Subcutaneous abdominal adipose tissue (tissue), 5 donors: ENCODE measurements around the gene EED.

Experiments used
- H3K27ac ChIP-seq: one replicate; pipeline ENCODE4 v1.7.0; 2013; ENCODE audit warnings: low read depth, mild to moderate bottlenecking, inconsistent platforms, low read length, moderate library complexity
- H3K27me3 ChIP-seq, 5 donors: one replicate each; pipeline ENCODE4 v1.7.0; 2013; ENCODE audit warnings: low read length in 5 of 5, inconsistent platforms in 1 of 5; ENCODE audit not compliant: control insufficient read depth in 5 of 5, insufficient read depth in 4 of 5
- H3K36me3 ChIP-seq, 5 donors: one replicate each; pipeline ENCODE4 v1.7.0; 2013; ENCODE audit warnings: low read length in 5 of 5; ENCODE audit not compliant: control insufficient read depth in 5 of 5, insufficient read depth in 5 of 5
- H3K4me1 ChIP-seq, 5 donors: one replicate each; pipeline ENCODE4 v1.7.0; 2013; ENCODE audit warnings: low read length in 5 of 5, mild to moderate bottlenecking in 3 of 5, moderate library complexity in 1 of 5; ENCODE audit not compliant: control insufficient read depth in 5 of 5, insufficient read depth in 5 of 5
- H3K4me3 ChIP-seq, 5 donors: one replicate each; pipeline ENCODE4 v1.7.0; 2013; ENCODE audit warnings: low read length in 5 of 5, low read depth in 1 of 5
- H3K9ac ChIP-seq, 5 donors: one replicate each; pipeline ENCODE4 v1.7.0; 2013; ENCODE audit warnings: low read length in 5 of 5, mild to moderate bottlenecking in 4 of 5, moderate library complexity in 3 of 5
- H3K9me3 ChIP-seq, 5 donors: one replicate each; pipeline ENCODE4 v1.7.0; 2013; ENCODE audit warnings: low read length in 5 of 5; ENCODE audit not compliant: control insufficient read depth in 5 of 5
- donor health status: healthy.
- donor health status: healthy.
- donor health status: healthy.
- donor health status: healthy.
- donor health status: healthy.

The EED gene

DNA sequence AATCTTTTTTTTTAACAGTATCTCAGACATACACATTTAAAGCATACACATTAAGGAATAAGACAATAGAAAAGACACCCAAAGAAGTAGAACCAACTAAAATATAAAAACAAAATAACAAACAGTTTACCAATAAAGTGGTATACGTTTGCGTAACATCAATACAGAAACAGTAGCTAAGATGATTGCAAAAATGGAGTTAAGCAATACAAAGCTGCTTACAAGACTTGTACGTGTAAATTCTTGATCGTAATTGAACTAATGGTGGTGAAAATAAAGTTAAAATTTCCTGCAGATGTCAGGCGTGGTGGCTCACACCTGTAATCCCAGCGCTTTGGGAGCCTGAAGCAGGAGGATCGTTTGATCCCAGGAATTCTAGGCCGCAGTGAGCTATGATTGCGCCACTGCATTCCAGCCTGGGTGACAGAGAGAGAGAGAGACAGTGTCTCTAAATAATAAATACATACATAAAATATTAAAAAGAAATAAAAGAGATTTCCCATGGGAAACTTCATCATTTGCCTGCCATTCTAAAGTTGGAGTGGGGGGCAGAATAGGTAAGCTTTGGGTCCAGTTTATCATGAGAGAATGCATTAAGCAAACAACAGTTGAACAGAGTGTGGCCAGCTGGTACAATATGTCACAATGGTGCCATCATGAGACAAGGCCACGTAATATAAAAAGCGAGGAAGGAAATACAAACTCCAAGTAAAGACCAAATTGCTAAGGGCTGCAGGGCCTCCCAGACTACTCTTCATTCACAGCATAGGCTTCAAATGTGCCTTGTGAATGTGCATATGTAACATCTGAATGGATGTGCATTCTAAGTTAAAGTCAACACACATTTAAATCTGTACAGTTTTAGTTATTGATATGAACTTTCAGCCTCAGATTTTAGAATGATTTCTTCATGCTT lies 38.9 kb upstream of the EED start:
- Histone ChIP-seq H3K27ac (no peak overlapping the region), H3K9me3 (no peaks in the 10 kb centered on the region), H3K36me3 (no peaks in the 10 kb centered on the region), H3K4me1 (peaks cover 0 to 23% (median 17%) of the 10 kb centered on the region in 5 donors), H3K9ac (no peak overlapping the region), H3K27me3 (no peaks in the 10 kb centered on the region), H3K4me3 (no peak overlapping the region)

DNA sequence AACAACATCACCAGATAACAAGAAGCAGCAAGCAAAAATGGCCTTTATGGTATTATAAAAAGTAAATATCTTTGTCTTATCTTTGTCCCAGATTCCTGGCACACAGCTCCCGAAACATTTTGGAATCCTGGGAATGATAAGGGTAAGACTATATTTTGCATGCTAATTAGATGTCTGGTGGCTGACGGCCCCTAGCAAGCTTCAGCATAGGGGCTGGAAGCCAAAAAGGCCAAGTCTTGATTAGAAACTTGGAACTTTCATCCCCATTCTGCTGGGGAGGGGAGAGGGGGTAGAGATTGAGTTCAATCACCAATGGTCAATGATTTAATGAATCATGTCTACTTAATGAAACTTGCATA lies 38.2 kb upstream of the EED start:
- H3K9ac ChIP-seq: no peak overlapping the region
- no peaks in the 10 kb centered on the region for H3K27me3 ChIP-seq
- H3K4me3 ChIP-seq: no peak overlapping the region
- H3K36me3 ChIP-seq: no peaks in the 10 kb centered on the region
- H3K4me1 ChIP-seq: peaks cover 0 to 23% (median 16%) of the 10 kb centered on the region in 5 donors
- H3K27ac ChIP-seq: no peak overlapping the region
- no peaks in the 10 kb centered on the region for H3K9me3 ChIP-seq

DNA sequence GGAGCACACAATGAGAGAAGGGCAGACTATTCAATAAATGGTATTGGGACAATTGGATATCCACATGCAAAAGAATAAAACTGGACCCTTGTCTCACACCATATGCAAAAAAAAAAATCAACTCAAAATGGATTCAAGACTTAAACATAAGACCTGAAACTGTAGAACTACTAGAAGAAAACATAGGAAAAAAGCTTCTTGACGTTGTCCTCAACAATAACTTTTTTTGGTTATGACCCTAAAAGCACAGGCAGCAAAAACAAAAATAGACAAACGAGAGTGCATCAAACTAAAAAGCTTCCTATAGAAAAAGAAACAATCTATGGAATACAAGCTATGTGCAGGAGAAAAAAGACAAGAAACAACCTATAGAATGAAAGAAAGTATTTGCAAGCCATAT lies 37.1 kb upstream of the EED start:
- H3K4me1 ChIP-seq: peaks cover 0 to 18% (median 14%) of the 10 kb centered on the region in 5 donors
- H3K27ac ChIP-seq: no peak overlapping the region
- no peak overlapping the region for H3K9ac ChIP-seq
- H3K4me3 ChIP-seq: no peak overlapping the region
- no peaks in the 10 kb centered on the region for H3K36me3 ChIP-seq
- no peaks in the 10 kb centered on the region for H3K9me3 ChIP-seq
- H3K27me3 ChIP-seq: no peaks in the 10 kb centered on the region

DNA sequence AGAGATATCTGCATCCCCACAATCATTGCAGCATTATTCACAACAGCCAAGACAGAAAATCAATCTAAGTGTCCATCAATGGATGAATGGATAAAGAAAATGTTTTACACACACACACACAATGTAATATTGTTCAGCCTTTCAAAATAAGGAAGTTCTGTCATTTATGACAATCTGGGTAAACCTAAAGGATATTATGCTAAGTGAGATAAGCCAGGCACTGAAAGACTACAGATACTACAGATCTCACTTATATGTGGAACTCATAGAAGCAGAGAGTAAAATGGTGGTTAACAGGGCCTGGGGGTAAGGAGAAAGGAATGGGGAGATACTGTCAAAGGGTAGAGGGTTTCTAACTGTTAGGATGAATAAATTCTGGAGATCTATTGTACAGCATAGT lies 36.0 kb upstream of the EED start:
- H3K4me3 ChIP-seq: no peak overlapping the region
- H3K27me3 ChIP-seq: no peaks in the 10 kb centered on the region
- peaks cover 0 to 19% (median 7%) of the 10 kb centered on the region in 5 donors for H3K4me1 ChIP-seq
- no peak overlapping the region for H3K9ac ChIP-seq
- H3K9me3 ChIP-seq: no peaks in the 10 kb centered on the region
- H3K27ac ChIP-seq: no peak overlapping the region
- no peaks in the 10 kb centered on the region for H3K36me3 ChIP-seq

DNA sequence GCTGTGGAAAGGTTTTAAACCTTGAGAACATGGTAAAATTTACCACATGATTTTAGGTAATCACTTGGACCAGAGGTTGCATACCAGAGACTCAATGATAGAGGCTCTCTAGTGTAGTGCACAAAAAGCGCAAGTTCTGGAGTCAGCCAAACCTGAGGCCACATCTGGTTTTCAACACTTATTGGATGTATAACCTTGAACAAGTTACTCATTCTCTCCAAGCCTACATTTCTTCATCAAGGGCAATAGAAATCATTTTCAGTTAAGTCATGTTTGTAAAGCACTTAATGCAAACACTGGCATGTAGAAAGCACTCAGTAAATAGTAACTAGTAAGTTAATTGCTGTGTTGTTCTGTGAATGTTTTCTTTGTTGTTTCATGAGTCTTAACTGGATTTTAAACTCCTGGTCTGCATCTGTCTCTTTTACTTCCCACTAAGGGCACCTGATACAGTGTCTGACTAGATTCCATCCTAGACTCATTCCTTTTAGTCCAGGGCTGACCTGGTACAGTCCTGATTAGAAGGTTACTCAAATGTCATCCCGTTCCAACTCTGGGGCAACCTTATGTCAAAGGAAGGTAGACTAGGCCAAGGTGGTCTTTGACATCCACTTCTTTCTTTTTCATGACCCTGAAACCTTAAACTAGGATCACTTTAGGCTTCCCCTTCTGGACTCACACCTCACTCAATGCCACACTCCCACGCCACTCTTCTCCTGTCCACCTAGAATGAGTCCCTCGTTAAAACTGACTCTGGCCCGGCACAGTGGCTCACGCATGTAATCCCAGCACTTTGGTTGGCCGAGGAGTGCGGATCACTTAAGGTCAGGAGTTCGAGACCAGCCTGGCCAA lies 34.5 kb upstream of the EED start:
- Histone ChIP-seq H3K27ac (no peak overlapping the region), H3K9me3 (no peaks in the 10 kb centered on the region), H3K27me3 (no peaks in the 10 kb centered on the region), H3K36me3 (no peaks in the 10 kb centered on the region), H3K4me1 (peaks cover 0 to 17% (median 7%) of the 10 kb centered on the region in 5 donors), H3K4me3 (no peak overlapping the region), H3K9ac (no peak overlapping the region)

DNA sequence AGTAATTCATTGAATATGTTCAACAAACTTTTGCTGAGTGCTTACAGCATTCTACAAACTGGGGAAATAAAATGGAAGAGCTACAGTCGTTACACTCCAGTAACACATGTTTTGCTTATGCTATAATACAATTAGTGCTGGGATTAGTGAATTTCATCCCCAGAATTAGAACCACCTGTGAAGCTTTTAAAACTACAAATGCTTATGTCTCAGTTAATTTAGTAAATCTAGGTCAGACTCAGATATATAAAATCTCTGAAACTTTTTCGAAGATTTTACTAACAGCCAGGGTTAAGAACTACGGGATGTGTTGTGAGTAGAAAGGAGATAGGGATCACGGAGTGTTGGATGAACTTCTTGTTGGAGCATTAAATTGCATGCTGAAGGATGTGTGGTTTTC lies 33.7 kb upstream of the EED start:
- Histone ChIP-seq H3K4me1 (peaks cover 0 to 8% (median 3%) of the 10 kb centered on the region in 5 donors), H3K27me3 (no peaks in the 10 kb centered on the region), H3K4me3 (no peak overlapping the region), H3K9ac (no peak overlapping the region), H3K9me3 (no peaks in the 10 kb centered on the region), H3K27ac (no peak overlapping the region), H3K36me3 (no peaks in the 10 kb centered on the region)

DNA sequence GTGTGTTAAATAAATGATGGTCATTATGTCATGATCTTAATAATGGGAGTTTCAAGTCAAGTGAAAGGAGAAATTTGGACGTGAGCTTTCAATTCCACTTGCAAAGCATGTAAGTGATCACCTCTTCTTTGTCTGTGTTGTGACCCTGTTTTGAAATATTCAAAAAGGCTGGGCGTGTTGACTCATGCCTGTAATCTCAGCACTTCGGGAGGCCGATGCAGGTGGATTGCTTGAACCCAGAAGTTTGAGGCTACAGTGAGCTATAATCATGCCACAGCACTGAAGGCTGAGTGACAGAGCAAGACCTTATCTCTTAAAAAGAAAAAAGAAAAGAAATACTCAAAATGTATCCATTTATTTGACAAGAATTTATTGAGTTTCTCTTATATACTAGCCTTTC lies 32.9 kb upstream of the EED start:
- Histone ChIP-seq H3K4me3 (no peak overlapping the region), H3K4me1 (peaks cover 0 to 6% (median 0%) of the 10 kb centered on the region in 5 donors), H3K9me3 (no peaks in the 10 kb centered on the region), H3K36me3 (no peaks in the 10 kb centered on the region), H3K27ac (no peak overlapping the region), H3K27me3 (no peaks in the 10 kb centered on the region), H3K9ac (no peak overlapping the region)

DNA sequence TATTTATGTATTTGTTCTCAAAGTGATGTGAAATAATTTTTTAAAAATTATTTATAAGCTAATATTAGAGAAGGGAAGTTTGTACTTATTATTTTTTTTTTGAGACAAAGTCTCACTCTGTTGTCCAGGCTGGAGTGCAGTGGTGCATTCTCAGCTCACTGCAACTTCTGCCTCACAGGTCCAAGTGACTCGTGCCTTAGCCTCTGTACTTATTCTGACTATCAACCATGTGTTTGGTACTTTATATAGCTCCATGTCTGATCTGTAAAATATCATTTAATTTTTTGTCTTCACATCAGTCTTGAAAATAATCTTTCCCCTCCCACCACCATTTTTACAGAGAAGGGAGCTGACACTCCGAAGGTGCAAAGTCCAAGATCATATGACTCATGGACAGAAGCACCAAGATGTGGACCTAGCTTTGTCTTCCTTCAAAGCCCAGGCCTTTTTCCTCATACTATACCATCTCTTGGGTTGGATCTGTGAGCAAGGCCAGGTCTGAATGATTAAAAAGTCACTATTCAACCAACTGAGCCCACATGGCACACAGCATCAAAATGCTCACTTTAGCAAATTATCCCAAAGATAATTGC lies 32.4 kb upstream of the EED start:
- Histone ChIP-seq H3K4me1 (peaks cover 0 to 6% (median 0%) of the 10 kb centered on the region in 5 donors), H3K9me3 (no peaks in the 10 kb centered on the region), H3K27me3 (no peaks in the 10 kb centered on the region), H3K27ac (no peak overlapping the region), H3K4me3 (no peak overlapping the region), H3K9ac (no peak overlapping the region), H3K36me3 (no peaks in the 10 kb centered on the region)

DNA sequence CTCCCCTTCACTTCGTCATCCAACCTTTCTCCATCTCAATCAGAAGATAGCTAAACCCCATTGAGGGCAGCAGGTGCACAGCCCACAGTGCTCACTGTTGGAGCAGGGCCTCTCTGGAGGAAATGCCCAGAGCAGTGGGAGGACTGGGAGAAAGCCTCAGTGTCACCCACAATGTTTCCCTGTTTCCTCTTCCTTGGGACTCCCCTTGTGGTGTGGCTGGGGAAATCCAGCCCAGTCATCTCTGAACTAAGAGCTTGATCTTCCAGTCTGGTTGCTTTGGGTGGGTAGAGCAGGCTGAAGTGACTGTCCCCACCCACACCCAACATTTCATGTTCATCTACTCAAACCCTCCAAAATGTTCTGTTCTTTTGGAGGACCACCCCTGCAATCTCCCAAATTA lies 29.8 kb upstream of the EED start:
- no peak overlapping the region for H3K27ac ChIP-seq
- H3K9me3 ChIP-seq: no peaks in the 10 kb centered on the region
- H3K27me3 ChIP-seq: no peaks in the 10 kb centered on the region
- H3K9ac ChIP-seq: no peak overlapping the region
- H3K4me3 ChIP-seq: no peak overlapping the region
- no peaks in the 10 kb centered on the region for H3K36me3 ChIP-seq
- H3K4me1 ChIP-seq: peaks cover 0 to 13% (median 10%) of the 10 kb centered on the region in 5 donors
